SK-N-SH (cell line): ENCODE results near the gene ZNF541. TPM values are rescaled to one million over a fixed set of nuclear protein-coding genes. Genes with fewer than 3 reads are reported as not detected.

Source experiments
- CTCF ChIA-PET: fragments of 300-600, 350-600 bp; formaldehyde crosslinking; extraction: SDS; loops from one replicate; lab custom pipeline; 2021; lab: Yijun Ruan, JAX
- POLR2A ChIA-PET: fragments of 350-600 bp; sonication (Branson Sonifier 250); formaldehyde crosslinking; extraction: SDS; loops from one replicate; lab custom pipeline; 2020; ENCODE audit warnings: antibody characterized with exemption, inconsistent platforms; lab: Yijun Ruan, JAX
- DNase-seq: peaks from one replicate; pipeline ENCODE4 v3.0.0; 2012
- H2AFZ ChIP-seq: fragments of 200-600 bp; sonication (generic); 2 replicates; pipeline ENCODE4 v1.8.1; 2016; ENCODE audit warnings: antibody characterized with exemption, mild to moderate bottlenecking, low read depth
- H3F3A ChIP-seq: fragments of 200-600 bp; sonication (generic); replicated peaks from 2 replicates; pipeline ENCODE3; 2016; ENCODE audit warnings: antibody characterized with exemption, mild to moderate bottlenecking; ENCODE audit not compliant: insufficient read depth
- H3K27ac ChIP-seq, 2 experiments: fragments of 200-500 bp in 1 of 2; fragments of 200-600 bp in 1 of 2; sonication (Bioruptor generic) in 1 of 2; sonication (generic), shearing (Covaris generic) in 1 of 2; 2 replicates each; pipeline versions ENCODE4 v1.5.1 to v1.6.1; 2014 to 2016; ENCODE audit warnings: low read depth in 2 of 2, inconsistent platforms in 1 of 2, low read length in 1 of 2, mild to moderate bottlenecking in 1 of 2, mixed read lengths in 1 of 2
- H3K27me3 ChIP-seq: fragments of 200-600 bp; sonication (generic), shearing (Covaris generic); 2 replicates; pipeline ENCODE4 v1.6.1; 2016; ENCODE audit warnings: mixed run types; ENCODE audit not compliant: insufficient read depth
- H3K36me3 ChIP-seq, 2 experiments: fragments of 200-500 bp in 1 of 2; fragments of 200-600 bp in 1 of 2; sonication (Bioruptor generic) in 1 of 2; sonication (generic) in 1 of 2; replicated peaks in 1 of 2; 2 replicates each; pipeline versions ENCODE3 to v1.5.1; 2014 to 2016; ENCODE audit warnings: low read length in 1 of 2, mild to moderate bottlenecking in 1 of 2; ENCODE audit not compliant: insufficient read depth in 2 of 2, control insufficient read depth in 1 of 2
- H3K4me1 ChIP-seq, 2 experiments: fragments of 200-500 bp in 1 of 2; fragments of 200-600 bp in 1 of 2; sonication (Bioruptor generic) in 1 of 2; sonication (generic), shearing (Covaris generic) in 1 of 2; 2 replicates each; pipeline versions ENCODE4 v1.5.1 to v1.6.1; 2014 to 2016; ENCODE audit warnings: low read depth in 1 of 2, low read length in 1 of 2, mixed run types in 1 of 2; ENCODE audit not compliant: insufficient read depth in 2 of 2, control insufficient read depth in 1 of 2
- H3K4me2 ChIP-seq: fragments of 200-600 bp; sonication (generic), shearing (Covaris generic); 2 replicates; pipeline ENCODE4 v1.6.1; 2017; ENCODE audit warnings: mixed run types
- H3K4me3 ChIP-seq, 2 experiments: fragments of 200-500 bp in 1 of 2; fragments of 200-600 bp in 1 of 2; sonication (Bioruptor generic) in 1 of 2; sonication (generic), shearing (Covaris generic) in 1 of 2; 2 replicates each; pipeline versions ENCODE4 v1.5.1 to v1.8.1; 2014 to 2016; ENCODE audit warnings: low read depth in 2 of 2, inconsistent platforms in 1 of 2, low read length in 1 of 2, mild to moderate bottlenecking in 1 of 2, mixed read lengths in 1 of 2, moderate library complexity in 1 of 2
- H3K79me2 ChIP-seq: fragments of 200-600 bp; sonication (generic); 2 replicates; pipeline ENCODE4 v1.8.1; 2017; ENCODE audit warnings: mild to moderate bottlenecking; ENCODE audit not compliant: insufficient read depth
- H3K9ac ChIP-seq: fragments of 200-600 bp; sonication (generic); 2 replicates; pipeline ENCODE4 v1.6.1; 2017; ENCODE audit warnings: mixed run types
- H3K9me2 ChIP-seq: fragments of 200-600 bp; sonication (generic); 2 replicates; pipeline ENCODE4 v1.6.1; 2017; ENCODE audit warnings: mixed run types
- H3K9me3 ChIP-seq: fragments of 200-600 bp; sonication (generic); 2 replicates; pipeline ENCODE4 v1.6.1; 2017; ENCODE audit warnings: mixed run types, mild to moderate bottlenecking, moderate library complexity
- H4K20me1 ChIP-seq: fragments of 200-600 bp; sonication (generic); 2 replicates; pipeline ENCODE4 v1.6.1; 2017; ENCODE audit warnings: mild to moderate bottlenecking, mixed run types; ENCODE audit not compliant: insufficient read depth
- ELF1 ChIP-seq: IDR thresholded peaks from 2 replicates; pipeline ENCODE4 v1.4.0; 2012
- FOXJ3 ChIP-seq: sonication (generic); formaldehyde crosslinking; IDR thresholded peaks from 2 replicates; pipeline ENCODE4 v1.5.1; 2020; ENCODE audit warnings: mild to moderate bottlenecking, missing genetic modification reagents
- REST ChIP-seq: IDR thresholded peaks from 2 replicates; pipeline ENCODE4 v1.6.1; 2012; ENCODE audit warnings: mild to moderate bottlenecking, low read depth, low read length, moderate library complexity
- TAF1 ChIP-seq: IDR thresholded peaks from 2 replicates; pipeline ENCODE4 v1.6.1; 2012; ENCODE audit warnings: low read depth, mild to moderate bottlenecking, low read length, moderate library complexity, borderline replicate concordance
- USF2 ChIP-seq: fragments of 150-350 bp; IDR thresholded peaks from 2 replicates; pipeline ENCODE4 v1.6.1; 2017; ENCODE audit warnings: antibody characterized with exemption, low read length, low read depth, borderline replicate concordance
- WGBS: methylation state at CpG from one replicate; pipeline ENCODE4 v1.1.6; 2017; ENCODE audit warnings: low lambda C conversion rate; 5-methylcytosine and 5-hydroxymethylcytosine counted together
- polyA plus RNA-seq, 3 experiments: library from polyadenylated mRNA; depleted of rRNA; stranded (reverse); fragments of >200 nt; gene quantifications; 2 replicates each; pipeline ENCODE4 v1.2.3, GENCODE V29; 2012
- TF ChIP-seq, protein P1 (sequence below): IDR thresholded peaks from 2 replicates; pipeline ENCODE4; 2012
- TF ChIP-seq, protein P2 (sequence below): fragments of 200-600 bp; sonication (generic); IDR thresholded peaks from 2 replicates; pipeline ENCODE4 v1.6.1; 2017; ENCODE audit warnings: antibody characterized with exemption, mild to moderate bottlenecking, moderate library complexity

ZNF541 gene
- polyA plus RNA-seq, 1 of the 3 experiments (the other 2 are of a cell fraction): 0.08 TPM

- no peaks in the 10 kb centered on the region for H3K27me3 ChIP-seq
- no peaks in the 10 kb centered on the region for H3K9me3 ChIP-seq
- H3K27ac ChIP-seq: peak overlapping the region; percentile 26 to 50; a peak in 2 of 4 replicates
- H3K4me3 ChIP-seq: no peak overlapping the region
- WGBS: 87% methylated on average over 6 of the region's 6 CpGs
- no peaks in the 10 kb centered on the region for H3K79me2 ChIP-seq
- no peaks in the 10 kb centered on the region for H3K36me3 ChIP-seq
- TF ChIP-seq, protein P1, sequence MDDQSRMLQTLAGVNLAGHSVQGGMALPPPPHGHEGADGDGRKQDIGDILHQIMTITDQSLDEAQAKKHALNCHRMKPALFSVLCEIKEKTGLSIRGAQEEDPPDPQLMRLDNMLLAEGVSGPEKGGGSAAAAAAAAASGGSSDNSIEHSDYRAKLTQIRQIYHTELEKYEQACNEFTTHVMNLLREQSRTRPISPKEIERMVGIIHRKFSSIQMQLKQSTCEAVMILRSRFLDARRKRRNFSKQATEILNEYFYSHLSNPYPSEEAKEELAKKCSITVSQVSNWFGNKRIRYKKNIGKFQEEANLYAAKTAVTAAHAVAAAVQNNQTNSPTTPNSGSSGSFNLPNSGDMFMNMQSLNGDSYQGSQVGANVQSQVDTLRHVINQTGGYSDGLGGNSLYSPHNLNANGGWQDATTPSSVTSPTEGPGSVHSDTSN: no peak
- no peak for DNase-seq
- H3K4me2 ChIP-seq: peak overlapping the region; percentile 28; the same call in 1 of the 2 replicates
- no peak overlapping the region for H2AFZ ChIP-seq
- H3K9me2 ChIP-seq: no peaks in the 10 kb centered on the region
- no peaks in the 10 kb centered on the region for H4K20me1 ChIP-seq
- ChIA-PET CTCF (no interaction called here), POLR2A (no interaction called here)
- no peaks in the 10 kb centered on the region for H3F3A ChIP-seq
- peaks cover 0 to 14% of the 10 kb centered on the region in 2 experiments; a peak in 1 of 4 replicates for H3K4me1 ChIP-seq
- H3K9ac ChIP-seq: no peak overlapping the region
Measured at GRCh38 chr19:47541518-47541917, 31.4 kb downstream of the ZNF541 start.

- H3K9me2 ChIP-seq: no peaks in the 10 kb centered on the region
- H3K79me2 ChIP-seq: no peaks in the 10 kb centered on the region
- DNase-seq: no peak
- TF ChIP-seq, protein P2, sequence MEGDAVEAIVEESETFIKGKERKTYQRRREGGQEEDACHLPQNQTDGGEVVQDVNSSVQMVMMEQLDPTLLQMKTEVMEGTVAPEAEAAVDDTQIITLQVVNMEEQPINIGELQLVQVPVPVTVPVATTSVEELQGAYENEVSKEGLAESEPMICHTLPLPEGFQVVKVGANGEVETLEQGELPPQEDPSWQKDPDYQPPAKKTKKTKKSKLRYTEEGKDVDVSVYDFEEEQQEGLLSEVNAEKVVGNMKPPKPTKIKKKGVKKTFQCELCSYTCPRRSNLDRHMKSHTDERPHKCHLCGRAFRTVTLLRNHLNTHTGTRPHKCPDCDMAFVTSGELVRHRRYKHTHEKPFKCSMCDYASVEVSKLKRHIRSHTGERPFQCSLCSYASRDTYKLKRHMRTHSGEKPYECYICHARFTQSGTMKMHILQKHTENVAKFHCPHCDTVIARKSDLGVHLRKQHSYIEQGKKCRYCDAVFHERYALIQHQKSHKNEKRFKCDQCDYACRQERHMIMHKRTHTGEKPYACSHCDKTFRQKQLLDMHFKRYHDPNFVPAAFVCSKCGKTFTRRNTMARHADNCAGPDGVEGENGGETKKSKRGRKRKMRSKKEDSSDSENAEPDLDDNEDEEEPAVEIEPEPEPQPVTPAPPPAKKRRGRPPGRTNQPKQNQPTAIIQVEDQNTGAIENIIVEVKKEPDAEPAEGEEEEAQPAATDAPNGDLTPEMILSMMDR: 0 out of 2 replicates have a peak, but pooled peaks have one; percentile 8
- TF ChIP-seq ELF1: no peak
- no peak overlapping the region for H2AFZ ChIP-seq
- no peaks in the 10 kb centered on the region for H3F3A ChIP-seq
- H3K27me3 ChIP-seq: no peaks in the 10 kb centered on the region
- no peak overlapping the region for H3K4me3 ChIP-seq
- H3K4me2 ChIP-seq: no peak overlapping the region
- ChIA-PET CTCF (interaction anchor here (1.0 to 1.5 kb wide), 2 partner anchors 9 to 104 kb away, joined by 3 to 4 read pairs; no protein-coding TSS in a partner anchor), POLR2A (no interaction called here)
- no peaks in the 10 kb centered on the region for H3K36me3 ChIP-seq
- H3K27ac ChIP-seq: no peak overlapping the region
- WGBS: 84% methylated on average over 4 of the region's 4 CpGs
- H3K9me3 ChIP-seq: no peaks in the 10 kb centered on the region
- H3K4me1 ChIP-seq: peaks cover 0 to 14% of the 10 kb centered on the region in 2 experiments; a peak in 1 of 4 replicates
- no peaks in the 10 kb centered on the region for H4K20me1 ChIP-seq
- H3K9ac ChIP-seq: no peak overlapping the region
Measured at GRCh38 chr19:47540748-47541147, 32.2 kb downstream of the ZNF541 start.

DNA sequence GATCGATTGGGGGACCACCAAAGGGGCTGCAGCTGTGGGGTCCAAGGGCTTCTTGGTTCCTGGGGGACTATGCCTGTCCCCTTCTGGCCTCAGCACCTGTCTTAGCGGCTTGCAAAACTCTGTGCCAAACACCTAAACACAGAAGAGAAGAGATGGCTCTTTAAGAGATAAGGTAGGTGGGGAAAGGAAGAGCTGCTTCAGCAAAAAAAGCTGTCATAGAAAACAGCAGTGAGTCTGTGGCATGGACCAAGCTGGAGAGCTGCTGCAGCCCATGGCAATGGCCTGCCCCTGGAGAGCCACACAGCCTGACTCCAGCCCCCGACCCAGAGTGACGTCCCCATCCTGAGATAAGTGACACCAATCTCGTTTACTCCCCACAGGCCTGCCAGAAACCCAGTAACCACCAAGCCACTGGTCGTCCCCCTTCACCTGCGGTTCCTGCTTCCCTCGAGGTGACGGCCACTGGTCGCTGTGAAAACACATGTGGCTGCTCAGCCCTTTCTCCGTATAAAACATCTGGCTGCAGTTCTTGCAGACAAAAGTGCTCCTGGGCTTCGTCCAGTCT lies 33.1 kb downstream of the ZNF541 start:
- POLR2A ChIA-PET: no interaction called here
- TF ChIP-seq FOXJ3 (CRISPR knock-in tag) (no peak), TAF1 (no peak), USF2 (no peak), REST (no peak)
- peak; percentile 64 for DNase-seq
- Histone ChIP-seq H3K4me2 (no peak overlapping the region), H4K20me1 (no peaks in the 10 kb centered on the region), H3K36me3 (no peaks in the 10 kb centered on the region), H3K9me2 (no peaks in the 10 kb centered on the region), H3K4me1 (peaks cover 0 to 14% of the 10 kb centered on the region in 2 experiments; a peak in 1 of 4 replicates), H3K27me3 (no peaks in the 10 kb centered on the region), H2AFZ (no peak overlapping the region), H3K4me3 (no peak overlapping the region), H3K9me3 (no peaks in the 10 kb centered on the region), H3F3A (no peaks in the 10 kb centered on the region), H3K79me2 (no peaks in the 10 kb centered on the region), H3K27ac (no peak overlapping the region), H3K9ac (no peak overlapping the region)
- CTCF ChIA-PET: interaction anchor here (1.1 to 1.5 kb wide), 3 partner anchors 56 to 158 kb away, joined by 4 to 6 read pairs (median 4); partner anchors contain the start of gene KPTN
- 71% methylated on average over 11 of the region's 12 CpGs for WGBS
